HG03571 (cell line): ENCODE data around the gene CTH.
"Not testable (repeated sequence)": the region's sequence is repeated elsewhere in the genome, so short reads cannot be mapped to it uniquely, and the experiment has no call there.

Experiments
- ATAC-seq: cut with Tn5 transposase; IDR thresholded peaks from one replicate; pipeline ENCODE4 v1.9.1; 2021; ENCODE audit not compliant: unreplicated experiment

Gene CTH

DNA sequence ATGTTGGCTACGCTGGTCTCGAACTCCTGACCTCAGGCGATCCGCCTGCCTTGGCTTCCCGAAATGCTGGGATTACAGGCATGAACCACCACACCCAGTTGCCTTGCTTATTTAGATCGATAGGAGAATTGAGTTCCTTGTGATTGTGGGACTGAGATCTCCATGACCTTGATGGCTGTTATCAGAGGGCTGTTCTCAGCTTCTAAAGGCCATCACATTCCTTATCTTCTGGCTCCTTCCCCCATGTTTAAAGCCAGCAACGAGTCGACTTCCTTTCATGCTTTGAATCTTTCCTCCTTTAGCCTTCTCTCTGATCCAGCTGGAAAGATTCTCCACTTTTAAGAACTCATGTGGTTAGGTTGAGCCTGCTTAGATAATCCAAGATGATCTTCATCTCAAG lies 38.0 kb downstream of the CTH start:
- no peak for ATAC-seq

DNA sequence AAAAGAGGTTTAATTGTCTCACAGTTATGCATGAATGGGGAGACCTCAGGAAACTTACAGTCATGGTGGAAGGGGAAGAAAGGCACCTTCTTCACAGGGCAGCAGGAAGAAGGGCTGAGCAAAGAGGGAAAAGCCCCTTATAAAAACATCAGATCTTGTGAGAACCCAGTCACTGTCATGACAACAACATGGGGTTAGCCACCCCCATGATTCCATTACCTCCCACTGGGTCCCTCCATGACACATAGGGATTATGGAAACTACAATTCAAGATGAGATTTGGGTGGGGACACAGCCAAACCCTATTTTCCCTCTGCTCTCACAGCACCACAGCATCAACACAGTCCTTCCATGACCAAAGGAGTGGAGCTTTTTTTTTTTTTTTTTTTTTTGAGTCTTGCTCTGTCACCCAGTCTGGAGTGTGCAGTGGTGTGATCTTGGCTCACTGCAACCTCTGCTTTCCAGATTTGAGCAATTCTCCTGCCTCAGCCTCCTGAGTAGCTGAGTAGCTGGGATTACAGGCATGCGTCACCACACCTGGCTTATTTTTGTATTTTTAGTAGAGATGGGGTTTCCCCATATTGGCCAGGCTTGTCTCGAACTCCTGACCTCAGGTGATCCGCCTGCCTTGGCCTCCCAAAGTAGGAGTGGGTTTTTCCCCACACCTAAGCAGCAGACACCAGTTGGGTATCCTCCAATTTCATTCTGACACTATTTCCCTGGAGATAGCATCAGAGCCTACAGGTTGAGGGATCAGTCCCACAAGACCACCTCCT lies 41.3 kb downstream of the CTH start:
- not testable (repeated sequence) for ATAC-seq

- no peak for ATAC-seq
Measured at GRCh38 chr1:70455291-70455690, 44.2 kb downstream of the CTH start.

GRCh38 chr1:70458131-70458530 lies 47.1 kb downstream of the CTH start:
- no peak for ATAC-seq

DNA sequence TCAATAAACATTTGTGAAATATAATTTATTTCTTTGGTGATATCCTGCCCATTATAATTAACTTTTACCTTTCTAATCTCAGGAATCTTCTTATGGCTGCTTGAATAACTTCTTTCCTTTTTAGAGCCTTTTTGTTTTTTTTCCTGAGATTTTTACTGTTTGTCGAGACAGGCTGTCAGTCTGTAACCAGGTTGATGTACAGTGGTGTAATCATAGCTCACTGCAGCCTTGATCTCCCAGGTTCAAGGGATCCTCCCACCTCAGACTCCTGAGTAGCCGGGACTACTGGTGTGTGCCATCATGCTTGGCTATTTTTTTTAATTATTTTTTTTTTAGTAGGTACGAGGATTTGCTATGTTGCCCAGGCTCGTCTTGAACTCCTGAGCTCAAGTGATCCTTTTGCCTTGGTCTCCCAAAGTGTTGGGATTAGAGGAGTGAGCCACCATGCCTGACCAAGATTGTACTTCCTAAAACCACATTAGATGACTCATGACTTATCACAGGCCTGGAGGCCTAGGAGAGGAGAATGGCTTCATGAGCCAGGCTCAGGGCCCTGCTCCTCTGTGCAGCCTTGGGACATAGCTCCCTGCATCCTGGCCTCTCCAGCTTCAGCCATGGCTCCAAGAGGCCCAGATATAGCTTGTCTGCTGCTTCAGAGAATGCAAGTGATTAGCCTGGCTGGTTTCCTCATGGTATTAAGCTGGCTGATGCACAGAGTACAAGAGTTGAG lies 48.6 kb downstream of the CTH start:
- no peak for ATAC-seq

GRCh38 chr1:70460740-70461713 lies 50.0 kb downstream of the CTH start:
- not testable (repeated sequence) for ATAC-seq

DNA sequence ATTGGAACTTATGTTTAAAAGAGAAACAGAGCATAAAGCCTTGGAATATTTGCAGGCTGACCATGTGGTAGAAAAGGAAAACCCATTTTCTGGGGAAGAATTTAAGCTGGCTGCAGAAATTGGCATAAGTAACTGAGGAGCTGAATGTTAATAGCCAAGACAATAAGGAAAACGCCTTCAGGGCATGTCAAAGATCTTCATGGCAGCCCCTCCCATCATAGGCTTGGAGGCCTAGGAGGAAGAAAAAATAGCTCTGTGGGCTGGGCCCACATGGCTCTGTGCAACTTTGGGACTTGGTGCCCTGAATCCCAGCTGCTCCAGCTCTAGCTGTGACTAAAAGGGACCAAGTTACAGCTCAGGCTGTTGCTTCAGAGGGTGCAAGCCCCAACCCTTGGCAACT lies 51.5 kb downstream of the CTH start:
- no peak for ATAC-seq

DNA sequence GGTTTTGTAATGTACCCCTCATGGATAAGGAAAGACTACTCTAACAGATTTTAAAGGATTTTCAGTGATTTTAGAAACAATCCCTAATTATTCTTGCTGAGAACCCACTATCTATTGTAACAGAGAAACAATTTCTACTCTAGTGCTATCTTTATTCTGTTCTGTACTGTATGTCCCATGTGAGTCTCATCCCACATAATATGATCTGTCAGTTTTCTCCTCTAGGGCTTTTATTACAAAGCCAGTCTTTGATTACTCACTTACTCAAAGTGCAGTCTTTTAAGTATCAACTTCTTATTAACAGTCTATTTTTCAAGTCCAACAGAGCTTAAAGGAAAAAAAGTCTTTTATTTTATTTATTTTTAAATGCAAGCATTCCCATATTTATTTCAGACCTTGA lies 54.8 kb downstream of the CTH start:
- ATAC-seq, result no peak

- no peak for ATAC-seq
Measured at GRCh38 chr1:70467531-70467930, 56.5 kb downstream of the CTH start.

DNA sequence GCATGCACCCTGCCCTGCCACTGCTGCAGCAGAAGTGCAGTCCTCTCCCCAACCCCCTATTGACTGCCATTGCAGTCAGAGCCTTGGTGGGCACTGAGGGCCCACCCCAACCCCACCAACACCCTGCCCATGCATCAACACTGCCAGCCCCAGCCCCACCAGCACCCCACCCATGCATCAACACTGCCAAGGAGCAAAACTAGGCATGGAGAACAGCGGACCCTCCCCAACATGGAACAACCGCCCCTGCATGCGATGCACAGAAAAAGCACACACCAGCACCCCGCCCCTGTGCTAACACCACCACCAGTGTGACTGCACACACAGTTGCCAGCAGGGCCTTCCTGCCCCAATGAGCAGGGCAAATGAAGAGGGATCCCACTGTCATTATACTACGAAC lies 57.1 kb downstream of the CTH start:
- no peak for ATAC-seq

- ATAC-seq, result not testable (repeated sequence)
Measured at GRCh38 chr1:70469184-70469583, 58.1 kb downstream of the CTH start.

DNA sequence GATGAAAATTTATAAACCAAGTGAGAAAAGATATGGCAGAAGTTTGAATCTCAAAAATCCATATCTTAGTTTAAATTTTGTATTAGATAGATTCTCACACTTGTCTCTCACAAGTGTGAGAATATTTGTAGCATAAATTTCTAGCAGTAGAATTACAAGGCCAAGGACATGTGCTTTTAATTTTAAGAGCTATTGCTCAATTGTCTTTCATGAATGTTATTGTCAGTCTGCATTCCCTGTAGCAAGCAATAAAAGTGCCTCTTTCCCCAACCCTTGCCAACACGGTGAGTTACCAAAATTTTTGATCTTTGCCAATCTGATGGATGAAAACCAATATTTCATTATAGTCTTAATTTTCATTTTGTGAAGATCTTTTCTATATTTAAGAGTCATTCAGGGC lies 64.0 kb downstream of the CTH start:
- ATAC-seq, result no peak

GRCh38 chr1:70477090-70477489 lies 66.0 kb downstream of the CTH start:
- no peak for ATAC-seq

DNA sequence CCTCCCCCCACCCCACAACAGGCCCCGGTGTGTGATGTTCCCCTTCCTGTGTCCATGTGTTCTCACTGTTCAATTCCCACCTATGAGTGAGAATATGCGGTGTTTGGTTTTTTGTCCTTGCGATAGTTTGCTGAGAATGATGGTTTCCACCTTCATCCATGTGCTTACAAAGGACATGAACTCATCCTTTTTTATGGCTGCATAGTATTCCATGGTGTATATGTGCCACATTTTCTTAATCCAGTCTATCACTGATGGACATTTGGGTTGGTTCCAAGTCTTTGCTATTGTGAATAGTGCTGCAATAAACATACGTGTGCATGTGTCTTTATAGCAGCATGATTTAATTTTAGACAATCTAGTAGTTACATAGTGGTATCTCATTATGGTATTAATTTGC lies 66.8 kb downstream of the CTH start:
- not testable (repeated sequence) for ATAC-seq

DNA sequence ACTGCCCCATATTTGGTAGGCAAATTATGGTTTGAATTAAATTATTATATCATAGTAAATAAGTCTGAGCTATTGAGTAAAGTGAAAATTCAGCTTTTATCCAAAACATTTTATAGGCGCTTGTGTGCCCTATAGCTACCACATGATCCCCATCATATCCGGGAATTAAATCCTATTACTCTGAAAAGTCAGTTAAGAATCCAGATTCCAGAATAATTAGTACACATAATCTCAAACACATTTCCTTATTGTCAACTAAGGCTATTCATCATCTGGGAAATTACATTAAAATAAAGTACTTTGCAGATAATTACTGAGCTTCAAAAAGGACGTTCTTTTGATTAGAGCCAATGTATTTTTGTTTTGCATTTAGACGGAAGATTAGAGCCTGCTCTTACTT lies 72.3 kb downstream of the CTH start:
- ATAC-seq, result no peak

DNA sequence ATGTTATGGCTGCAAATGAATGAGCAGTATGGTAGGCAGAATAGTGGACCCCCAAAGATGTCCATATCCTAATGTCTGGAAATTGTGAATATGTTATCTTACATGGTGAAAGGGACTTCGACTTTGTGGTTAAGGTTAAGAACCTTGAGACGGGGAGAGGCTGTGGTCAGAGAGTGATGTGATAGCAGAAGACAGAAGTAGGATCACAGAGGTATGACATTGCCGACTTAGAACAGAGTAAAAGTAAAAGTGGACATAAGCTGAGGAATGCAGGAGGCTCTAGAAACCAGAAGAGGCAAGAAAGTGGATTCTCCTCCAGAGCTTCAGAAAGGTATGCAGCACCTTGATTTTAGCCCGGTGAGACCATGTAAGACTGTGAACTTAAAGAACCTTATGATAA lies 74.6 kb downstream of the CTH start:
- ATAC-seq, result no peak

GRCh38 chr1:70486676-70487458 lies 75.8 kb downstream of the CTH start:
- ATAC-seq, result no peak

DNA sequence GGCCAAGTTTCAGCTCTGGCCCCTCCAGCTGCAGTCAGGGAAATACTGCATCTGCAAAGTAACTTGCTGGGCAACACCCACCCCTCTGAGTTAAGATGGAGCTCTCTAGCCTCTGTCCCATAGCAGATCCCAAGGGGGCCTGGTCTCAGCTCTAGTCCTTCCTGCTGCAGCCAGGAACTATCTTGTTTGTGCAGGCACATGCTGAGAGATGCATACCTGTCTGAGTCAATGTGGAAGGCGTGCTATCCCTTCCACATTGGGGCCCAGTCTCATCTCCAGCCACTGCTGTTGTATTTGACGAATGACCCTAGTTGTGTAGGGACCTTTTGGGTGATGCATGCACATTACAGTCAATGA lies 76.4 kb downstream of the CTH start:
- ATAC-seq, result no peak

GRCh38 chr1:70487910-70488665 lies 77.0 kb downstream of the CTH start:
- peak; percentile 70 for ATAC-seq
